Measurements from ENCODE around the gene PRR14. TPM values are rescaled to one million over a fixed set of nuclear protein-coding genes. Genes with fewer than 3 reads are reported as not detected.
"Not testable (repeated sequence)": the region's sequence is repeated elsewhere in the genome, so short reads cannot be mapped to it uniquely, and the experiment has no call there.

Gene PRR14
- total and polyA plus RNA-seq, 2 of the 4 experiments (the other 2 are of a cell fraction): 1.4 to 11.9 TPM

DNA sequence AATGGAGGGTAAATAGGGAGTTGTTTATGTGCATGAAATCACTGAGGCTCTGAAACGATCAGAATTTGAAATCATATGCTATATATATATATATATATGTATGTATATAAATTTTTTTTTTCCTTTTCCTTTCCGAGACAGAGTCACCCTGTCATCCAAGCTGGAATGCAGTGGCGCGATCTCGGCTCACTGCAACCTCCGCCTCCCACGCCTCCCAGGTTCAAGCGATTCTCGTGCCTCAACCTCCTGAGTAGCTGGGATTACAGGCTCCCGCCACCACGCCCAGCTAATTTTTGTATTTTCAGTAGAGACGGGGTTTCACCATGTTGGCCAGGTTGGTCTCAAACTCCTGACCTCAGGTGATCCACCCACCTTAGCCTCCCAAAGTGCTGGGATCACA, 52.3 kb downstream of the PRR14 start:
- H3K27ac ChIP-seq (ENCODE audit: insufficient read depth, low read length); H3K18ac ChIP-seq (ENCODE audit: low read depth, low read length); H4K8ac ChIP-seq (ENCODE audit: low read depth in 2 of 2, low read length in 2 of 2); H3K4ac ChIP-seq (ENCODE audit: low read depth, low read length); H2BK5ac ChIP-seq (ENCODE audit: low read depth, low read length, poor library complexity, severe bottlenecking); H4K91ac ChIP-seq (ENCODE audit: insufficient read depth, low read depth, low read length); H3K23ac ChIP-seq (ENCODE audit: low read depth, low read length); H3K9me1 ChIP-seq (ENCODE audit: insufficient read depth, low read length); H2AFZ ChIP-seq (replicated peaks; ENCODE audit: low read length, poor library complexity); H3K14ac ChIP-seq (replicated peaks; ENCODE audit: low read depth, low read length); H2BK120ac ChIP-seq (ENCODE audit: low read depth, low read length); in situ Hi-C loops (cut with MboI; ENCODE audit: low sequenced_read_pairs); H3K56ac ChIP-seq (ENCODE audit: extremely low read depth, insufficient read depth, low read length); DNase-seq; H3K4me1 ChIP-seq (ENCODE audit: control insufficient read depth, insufficient read depth, low read length); ATAC-seq (ENCODE audit: low read depth); H4K5ac ChIP-seq (ENCODE audit: low read depth, low read length); BruUV-seq (replicated peaks); H2BK15ac ChIP-seq (ENCODE audit: low read depth, low read length); H2AK9ac ChIP-seq (replicated peaks; ENCODE audit: low read depth, low read length, poor library complexity); intact Hi-C loops (cut with micrococcal nuclease); H3K4me3 ChIP-seq (ENCODE audit: insufficient read depth, low read depth, low read length); H3K9me3 ChIP-seq (ENCODE audit: control insufficient read depth, insufficient read depth, low read length); H3K9ac ChIP-seq (ENCODE audit: low read depth, low read length); H3K4me2 ChIP-seq (ENCODE audit: low read depth, low read length); CTCF ChIA-PET; dilution Hi-C loops (cut with HindIII; ENCODE audit: low sequenced_read_pairs, unreplicated experiment); H2BK20ac ChIP-seq (ENCODE audit: low read depth, low read length); H3K27me3 ChIP-seq (ENCODE audit: control insufficient read depth, insufficient read depth, low read length); H2AK5ac ChIP-seq (ENCODE audit: low read depth, low read length): not testable (repeated sequence)
- peaks cover 18% of the 10 kb centered on the region for H4K20me1 ChIP-seq (ENCODE audit: insufficient read depth, low read length)
- POLR2A ChIA-PET (ENCODE audit: unreplicated experiment): interaction anchor here (0.6 kb wide), 1 partner anchor 13 kb away, joined by 6 read pairs; no protein-coding TSS in a partner anchor
- WGBS, 2 experiments (ENCODE audit: extremely low coverage in 2 of 2, insufficient read length in 1 of 2): 90% methylated on average over 2 of the region's 12 CpGs; no CpG with 5 or more reads in 1 of the 2 experiments
- peaks cover 52% of the 10 kb centered on the region for H3K36me3 ChIP-seq (ENCODE audit: control insufficient read depth, insufficient read depth, low read length)
- peaks cover 29 to 46% of the 10 kb centered on the region in 2 experiments for H3K79me1 ChIP-seq (ENCODE audit: low read depth in 1 of 2, low read length in 2 of 2)
